Hepatocyte (in vitro differentiated cells): ENCODE results near the gene DYRK3. TPM values are rescaled to one million over a fixed set of nuclear protein-coding genes. Genes with fewer than 3 reads are reported as not detected.
A peak's percentile ranks its signal among the peaks of the same experiment; 100 is the strongest.

Source experiments
- DNase-seq: peaks from one replicate; pipeline ENCODE4 v3.0.0-alpha.2; 2016; ENCODE audit warnings: low spot score
- H2AFZ ChIP-seq: fragments of 200-600 bp; sonication (generic); 2 replicates; pipeline ENCODE4 v1.6.0; 2016; ENCODE audit warnings: antibody characterized with exemption, mild to moderate bottlenecking
- H3K27ac ChIP-seq: fragments of 200-600 bp; sonication (generic); 2 replicates; pipeline ENCODE4 v1.5.1; 2016; ENCODE audit warnings: mild to moderate bottlenecking
- H3K27me3 ChIP-seq: fragments of 200-600 bp; sonication (generic); 2 replicates; pipeline ENCODE4 v1.6.1; 2016
- H3K36me3 ChIP-seq: fragments of 200-600 bp; sonication (generic); replicated peaks from 2 replicates; pipeline ENCODE4 v1.5.1; 2016; ENCODE audit warnings: low read depth; ENCODE audit not compliant: insufficient read depth
- H3K4me1 ChIP-seq: fragments of 200-600 bp; sonication (generic); 2 replicates; pipeline ENCODE4 v1.5.1; 2016; ENCODE audit warnings: mild to moderate bottlenecking, moderate library complexity; ENCODE audit not compliant: insufficient read depth
- H3K4me2 ChIP-seq: fragments of 200-600 bp; sonication (generic); 2 replicates; pipeline ENCODE4 v1.6.0; 2016
- H3K4me3 ChIP-seq: fragments of 200-600 bp; sonication (generic); 2 replicates; pipeline ENCODE4 v1.5.1; 2016; ENCODE audit warnings: mild to moderate bottlenecking
- H3K79me2 ChIP-seq: fragments of 200-600 bp; sonication (generic); 2 replicates; pipeline ENCODE4 v1.6.0; 2017; ENCODE audit warnings: mild to moderate bottlenecking
- H3K9me2 ChIP-seq: fragments of 200-600 bp; sonication (generic); replicated peaks from 2 replicates; pipeline ENCODE4 v1.6.0; 2017; ENCODE audit warnings: mild to moderate bottlenecking; ENCODE audit not compliant: insufficient read depth
- H3K9me3 ChIP-seq: fragments of 200-600 bp; sonication (generic); 2 replicates; pipeline ENCODE4 v1.5.1; 2016; ENCODE audit warnings: low read depth, mild to moderate bottlenecking
- H4K20me1 ChIP-seq: fragments of 200-600 bp; sonication (generic); 2 replicates; pipeline ENCODE4 v1.6.0; 2016; ENCODE audit warnings: mild to moderate bottlenecking; ENCODE audit not compliant: insufficient read depth, poor library complexity, severe bottlenecking
- CTCF ChIP-seq: fragments of 200-600 bp; sonication (generic); IDR thresholded peaks from 2 replicates; pipeline ENCODE4 v1.5.1; 2016; ENCODE audit warnings: antibody characterized with exemption, mild to moderate bottlenecking; ENCODE audit not compliant: poor library complexity
- EZH2 ChIP-seq: fragments of 200-600 bp; sonication (generic); IDR thresholded peaks from 2 replicates; pipeline ENCODE4 v1.6.1; 2016; ENCODE audit warnings: antibody characterized with exemption, mild to moderate bottlenecking, borderline replicate concordance
- EZH2phosphoT487 ChIP-seq: fragments of 200-600 bp; sonication (generic); IDR thresholded peaks from one replicate; pipeline ENCODE4 v1.6.1; 2018; ENCODE audit warnings: antibody characterized with exemption, mild to moderate bottlenecking, low read depth, moderate library complexity; ENCODE audit not compliant: unreplicated experiment, severe bottlenecking
- WGBS: methylation state at CpG from one replicate; pipeline ENCODE4 v1.1.6; 2016; ENCODE audit warnings: low lambda C conversion rate; ENCODE audit errors: missing lambda C conversion rate; 5-methylcytosine and 5-hydroxymethylcytosine counted together
- polyA plus RNA-seq: library from polyadenylated mRNA; unstranded; fragments of >200 nt; fragmentation: Nextera tagmentation; extraction: Ambion mirVana; gene quantifications from 2 replicates; pipeline ENCODE4 v1.2.1, GENCODE V29; 2016
- total RNA-seq: library from RNA; depleted of rRNA; stranded (reverse); fragments of >200 nt; gene quantifications from 2 replicates; pipeline ENCODE4 v1.2.3, GENCODE V29; 2014

Gene DYRK3
- total and polyA plus RNA-seq, 2 experiments from 2014 or later, result 5.8 to 6.2 TPM

GRCh38 chr1:206656936-206657335 lies 21.6 kb downstream of the DYRK3 start:
- TF ChIP-seq EZH2 (no peak), EZH2phosphoT487 (no peak), CTCF (no peak)
- DNase-seq, result no peak
- H3K9me2 ChIP-seq, result no peaks in the 10 kb centered on the region
- H3K36me3 ChIP-seq, result no peaks in the 10 kb centered on the region
- no peak overlapping the region for H3K4me2 ChIP-seq
- peaks cover 5% of the 10 kb centered on the region for H3K27me3 ChIP-seq
- no peak overlapping the region for H3K4me3 ChIP-seq
- H3K4me1 ChIP-seq, result no peaks in the 10 kb centered on the region
- H4K20me1 ChIP-seq, result no peaks in the 10 kb centered on the region
- no peaks in the 10 kb centered on the region for H3K79me2 ChIP-seq
- no peaks in the 10 kb centered on the region for H3K9me3 ChIP-seq
- WGBS, result 88% methylated on average over 3 of the region's 3 CpGs
- H3K27ac ChIP-seq, result no peak overlapping the region
- H2AFZ ChIP-seq, result no peak overlapping the region

GRCh38 chr1:206657751-206658150 lies 22.4 kb downstream of the DYRK3 start:
- 72% methylated on average over 6 of the region's 6 CpGs for WGBS
- Histone ChIP-seq H3K4me2 (no peak overlapping the region), H3K36me3 (no peaks in the 10 kb centered on the region), H3K4me3 (no peak overlapping the region), H3K27ac (no peak overlapping the region), H3K27me3 (peaks cover 9% of the 10 kb centered on the region), H3K9me2 (no peaks in the 10 kb centered on the region), H2AFZ (no peak overlapping the region), H3K9me3 (no peaks in the 10 kb centered on the region), H3K79me2 (no peaks in the 10 kb centered on the region), H3K4me1 (no peaks in the 10 kb centered on the region), H4K20me1 (no peaks in the 10 kb centered on the region)
- no peak for TF ChIP-seq EZH2phosphoT487
- TF ChIP-seq EZH2, result no peak
- TF ChIP-seq CTCF, result no peak
- no peak for DNase-seq

- Histone ChIP-seq H3K36me3 (no peaks in the 10 kb centered on the region), H4K20me1 (no peaks in the 10 kb centered on the region), H3K27ac (no peak overlapping the region), H3K9me2 (no peaks in the 10 kb centered on the region), H3K4me1 (no peaks in the 10 kb centered on the region), H3K4me2 (peak overlapping the region; percentile 12), H2AFZ (no peak overlapping the region), H3K9me3 (no peaks in the 10 kb centered on the region), H3K4me3 (no peak overlapping the region), H3K79me2 (no peaks in the 10 kb centered on the region), H3K27me3 (peaks cover 15% of the 10 kb centered on the region)
- WGBS, result 21% methylated on average over 22 of the region's 22 CpGs
- no peak for TF ChIP-seq EZH2
- peak; percentile 64 for TF ChIP-seq CTCF
- DNase-seq, result peak; percentile 48
Measured at GRCh38 chr1:206658264-206658980, 23.1 kb downstream of the DYRK3 start.

GRCh38 chr1:206658981-206659273 lies 23.6 kb downstream of the DYRK3 start:
- Histone ChIP-seq H3K4me1 (peaks cover 2% of the 10 kb centered on the region), H3K4me2 (no peak overlapping the region)
- WGBS, result 68% methylated on average over 3 of the region's 7 CpGs

More at GRCh38 chr1:206658981-206659273, 23.6 kb downstream of the DYRK3 start:
- H2AFZ ChIP-seq, result no peak overlapping the region
- no peak for DNase-seq
- H3K9me2 ChIP-seq, result no peaks in the 10 kb centered on the region
- no peaks in the 10 kb centered on the region for H3K36me3 ChIP-seq
- H3K27ac ChIP-seq, result no peak overlapping the region
- H4K20me1 ChIP-seq, result no peaks in the 10 kb centered on the region
- no peak overlapping the region for H3K4me3 ChIP-seq
- H3K79me2 ChIP-seq, result no peaks in the 10 kb centered on the region
- peaks cover 20% of the 10 kb centered on the region for H3K27me3 ChIP-seq
- no peaks in the 10 kb centered on the region for H3K9me3 ChIP-seq
- TF ChIP-seq EZH2 (no peak), EZH2phosphoT487 (no peak), CTCF (no peak)
